Natural killer cell treated with Interleukin-12 subunit alpha and Interleukin-12 subunit beta and Interleukin-15 and Interleukin-18, amount 100 ng/mL, for 72 hours (primary cell): ENCODE results near the gene TGIF2. TPM values are rescaled to one million over a fixed set of nuclear protein-coding genes. Genes with fewer than 3 reads are reported as not detected.
"Not testable (repeated sequence)": the region's sequence is repeated elsewhere in the genome, so short reads cannot be mapped to it uniquely, and the experiment has no call there.

Experiments
- ATAC-seq, 2 donors: fragments of 150-1000 bp; cut with Tn5 transposase in 1 of 2; sonication (Bioruptor Pico), chemical (Tn5 transposase) in 1 of 2; 2 replicates each; pipeline ENCODE4 v1.10.0; 2021
- DNase-seq: peaks from one replicate; pipeline ENCODE4 v3.0.0; 2022; ENCODE audit warnings: low spot score
- H3K27ac Mint-ChIP-seq, 2 donors: 1 replicate in 1 of 2; 2 replicates in 1 of 2; pipeline ENCODE4 v1.8.0; 2022; ENCODE audit warnings: mixed read lengths in 2 of 2, mild to moderate bottlenecking in 1 of 2, moderate library complexity in 1 of 2
- H3K27me3 Mint-ChIP-seq, 2 donors: 1 replicate in 1 of 2; 2 replicates in 1 of 2; pipeline ENCODE4 v1.8.0; 2022; ENCODE audit warnings: mixed read lengths in 2 of 2
- H3K36me3 Mint-ChIP-seq: one replicate; pipeline ENCODE4 v1.8.0; 2022; ENCODE audit warnings: mixed read lengths
- H3K4me1 Mint-ChIP-seq, 2 donors: 1 replicate in 1 of 2; 2 replicates in 1 of 2; pipeline ENCODE4 v1.8.0; 2022; ENCODE audit warnings: low read depth in 2 of 2, mixed read lengths in 2 of 2, mild to moderate bottlenecking in 1 of 2
- H3K4me3 Mint-ChIP-seq: one replicate; pipeline ENCODE4 v1.8.0; 2022; ENCODE audit warnings: mixed read lengths
- H3K9me3 Mint-ChIP-seq: 2 replicates; pipeline ENCODE4 v1.8.0; 2022; ENCODE audit warnings: mixed read lengths
- total RNA-seq, 2 donors: library from RNA; stranded (reverse); gene quantifications; one replicate each; pipeline ENCODE4 v1.2.3, GENCODE V29; 2022

TGIF2 gene
- total RNA-seq, 2 donors from 2014 or later: 23.2 to 38.5 TPM

DNA sequence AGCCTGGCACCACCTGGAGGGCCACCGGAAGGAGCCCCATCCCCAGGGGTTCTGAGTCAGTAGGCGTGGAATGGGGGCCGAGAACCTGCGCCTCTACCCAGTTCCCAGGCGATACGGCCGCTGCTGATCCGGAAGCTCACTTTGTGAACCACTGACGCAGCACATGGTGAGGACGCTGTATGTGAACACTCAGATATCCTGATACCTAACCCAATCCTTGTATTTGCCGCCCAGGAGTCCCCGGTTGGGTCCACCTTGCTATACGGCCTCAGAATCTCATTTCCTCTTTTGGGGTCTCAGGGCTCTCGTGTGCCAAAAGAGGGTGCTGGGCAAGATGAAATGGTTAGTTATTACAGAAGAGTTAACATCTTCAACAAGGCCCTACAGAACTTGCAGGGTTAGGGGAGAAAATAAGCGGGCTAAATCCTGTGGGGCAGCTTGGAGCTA is 31.6 kb downstream of the TGIF2 start:
- no peaks in the 10 kb centered on the region for H3K9me3 Mint-ChIP-seq
- peak; percentile 36 to 37 for ATAC-seq
- peak overlapping the region; percentile 87 to 97 for H3K27ac Mint-ChIP-seq

DNA sequence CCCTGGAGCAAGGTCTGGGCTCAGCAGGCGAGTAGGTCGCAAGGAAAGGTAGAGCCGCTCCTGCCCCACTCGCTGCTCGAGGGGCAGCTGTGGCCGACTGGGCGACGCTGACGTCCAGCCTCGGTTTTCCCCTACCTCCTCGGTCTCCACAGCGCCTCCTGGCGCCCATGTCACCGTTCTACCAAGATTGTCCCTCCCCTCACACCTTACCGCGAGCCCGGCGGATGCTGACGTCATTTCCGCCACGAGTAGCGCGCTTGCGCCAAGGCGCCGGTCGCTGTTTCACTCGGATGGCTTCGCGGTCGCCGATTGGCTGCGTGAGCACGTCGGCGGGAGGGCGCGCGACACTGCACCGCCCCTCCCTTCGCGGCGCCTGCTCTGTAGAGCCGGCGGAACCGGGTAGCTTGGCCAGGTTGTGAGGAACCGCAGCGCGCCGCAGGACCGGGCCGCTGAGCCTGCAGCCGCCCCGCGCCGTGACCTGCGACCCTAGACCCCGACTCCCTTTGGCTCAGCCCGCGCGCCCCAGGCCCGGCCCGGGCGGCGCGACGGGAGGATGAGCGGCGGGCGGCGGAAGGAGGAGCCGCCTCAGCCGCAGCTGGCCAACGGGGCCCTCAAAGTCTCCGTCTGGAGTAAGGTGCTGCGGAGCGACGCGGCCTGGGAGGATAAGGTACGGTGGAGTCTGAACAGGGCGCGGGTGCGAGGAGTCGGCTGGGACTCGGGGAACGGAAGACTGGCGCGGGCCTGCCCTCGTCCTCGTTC is 32.2 kb downstream of the TGIF2 start, which contains the start of gene RAB5IF:
Gene RAB5IF (plus strand): TSS at position 381 of the 759 bp plus-strand sequence. CDS start 173 bp downstream, at position 554.
- Mint-ChIP-seq H3K27ac (peak within 1 kb of the TSS; percentile 87 to 97), H3K36me3 (peaks cover 25% of the 10 kb centered on the region), H3K4me1 (peaks cover 21 to 25% of the 10 kb centered on the region in 2 donors), H3K9me3 (no peaks in the 10 kb centered on the region), H3K27me3 (no peaks in the 10 kb centered on the region), H3K4me3 (peak within 1 kb of the TSS; percentile 100)
- peak; percentile 99 for DNase-seq
- peak; percentile 95 for ATAC-seq

More for the DNA sequence above, 31.6 kb downstream of the TGIF2 start:
- peaks cover 25% of the 10 kb centered on the region for H3K36me3 Mint-ChIP-seq
- H3K4me1 Mint-ChIP-seq: peaks cover 24 to 29% of the 10 kb centered on the region in 2 donors
- H3K27me3 Mint-ChIP-seq: no peaks in the 10 kb centered on the region
- H3K4me3 Mint-ChIP-seq: peak overlapping the region; percentile 100
- peak; percentile 69 for DNase-seq

DNA sequence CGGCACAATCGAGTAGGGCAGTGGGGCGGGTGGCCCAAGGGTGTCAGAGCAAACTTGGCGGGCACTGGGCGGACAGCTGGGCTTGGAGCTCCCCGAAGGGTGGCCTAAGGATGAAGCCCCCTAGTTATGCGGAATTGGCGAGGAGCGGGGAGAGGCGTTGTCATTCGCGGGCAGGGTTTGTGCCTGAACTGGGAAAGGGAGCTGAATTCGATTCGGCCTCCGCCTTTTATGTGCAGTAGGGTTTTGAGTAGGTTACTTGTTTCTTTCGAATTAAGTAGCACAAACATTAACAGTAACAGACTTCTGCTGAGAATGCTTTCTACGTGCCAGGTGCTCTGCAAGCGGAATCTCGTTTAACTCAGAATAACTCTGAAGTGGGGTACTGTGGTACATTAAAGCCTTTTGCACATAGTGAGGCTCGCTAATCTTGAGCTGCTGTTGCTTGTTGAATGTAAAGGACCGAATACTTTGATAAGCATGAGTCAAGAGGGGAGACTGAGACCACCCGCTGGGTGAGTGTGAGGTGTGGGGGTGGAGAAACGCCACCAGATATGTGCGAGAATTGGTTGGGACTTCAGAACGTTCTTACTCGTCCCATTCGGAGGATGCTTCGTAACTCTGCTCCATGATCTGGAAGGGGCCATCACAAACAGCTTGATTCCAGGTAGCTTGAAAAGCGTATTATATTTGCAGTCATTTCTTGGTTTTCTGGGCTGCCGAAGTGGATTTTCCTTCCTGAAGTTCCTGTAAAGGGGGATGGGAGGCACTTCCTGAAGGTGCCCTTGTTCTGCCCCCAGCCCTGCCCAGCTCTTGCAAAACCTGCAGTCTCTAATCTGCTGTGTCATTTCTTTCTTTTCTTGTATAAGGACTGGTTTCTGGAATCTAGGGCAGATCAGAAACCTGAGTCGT is 33.0 kb downstream of the TGIF2 start:
- H3K4me3 Mint-ChIP-seq: peak overlapping the region; percentile 100
- H3K36me3 Mint-ChIP-seq: peaks cover 25% of the 10 kb centered on the region
- ATAC-seq (no peak), DNase-seq (no peak)
- no peaks in the 10 kb centered on the region for H3K27me3 Mint-ChIP-seq
- peaks cover 21 to 25% of the 10 kb centered on the region in 2 donors for H3K4me1 Mint-ChIP-seq
- peak overlapping the region; percentile 87 to 97 for H3K27ac Mint-ChIP-seq
- H3K9me3 Mint-ChIP-seq: no peaks in the 10 kb centered on the region

DNA sequence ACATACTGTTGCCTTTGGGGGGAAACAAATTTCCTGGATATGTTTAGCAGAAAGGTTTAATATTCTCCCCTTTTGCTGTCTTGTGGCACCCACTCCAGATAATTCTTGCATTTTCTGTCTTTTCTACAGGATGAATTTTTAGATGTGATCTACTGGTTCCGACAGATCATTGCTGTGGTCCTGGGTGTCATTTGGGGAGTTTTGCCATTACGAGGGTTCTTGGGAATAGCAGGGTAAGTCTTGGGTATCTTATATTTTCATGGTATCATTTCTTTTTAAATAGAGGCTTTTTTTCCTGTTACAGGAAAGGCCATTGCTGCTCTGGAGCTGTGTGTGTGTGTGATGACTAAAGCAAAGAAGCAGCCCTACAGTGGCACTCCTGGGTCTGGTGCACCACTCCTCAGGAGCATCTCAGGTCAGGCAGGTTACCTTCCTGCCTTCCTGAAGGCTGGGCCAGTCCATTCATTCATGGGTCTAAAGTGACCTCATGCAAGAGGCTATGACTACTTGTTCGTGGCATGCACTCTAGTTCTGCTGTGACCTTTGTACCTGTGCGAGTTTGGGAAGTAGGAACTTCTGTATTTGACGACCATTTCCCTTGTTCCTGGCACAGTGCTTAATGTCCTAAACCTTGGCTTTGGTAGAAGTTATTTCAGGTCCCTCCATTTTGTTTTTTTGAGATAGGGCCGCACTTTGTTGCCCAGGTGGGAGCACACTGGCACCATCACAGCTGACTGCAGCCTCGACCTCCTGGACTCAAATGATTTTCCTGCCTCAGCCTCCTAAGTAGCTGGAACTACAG is 34.4 kb downstream of the TGIF2 start:
- no peaks in the 10 kb centered on the region for H3K27me3 Mint-ChIP-seq
- H3K36me3 Mint-ChIP-seq: peaks cover 25% of the 10 kb centered on the region
- H3K27ac Mint-ChIP-seq: peak overlapping the region; percentile 87 to 97
- peaks cover 25% of the 10 kb centered on the region in 2 donors for H3K4me1 Mint-ChIP-seq
- H3K4me3 Mint-ChIP-seq: peak overlapping the region; percentile 100
- DNase-seq (no peak), ATAC-seq (no peak)
- no peaks in the 10 kb centered on the region for H3K9me3 Mint-ChIP-seq

DNA sequence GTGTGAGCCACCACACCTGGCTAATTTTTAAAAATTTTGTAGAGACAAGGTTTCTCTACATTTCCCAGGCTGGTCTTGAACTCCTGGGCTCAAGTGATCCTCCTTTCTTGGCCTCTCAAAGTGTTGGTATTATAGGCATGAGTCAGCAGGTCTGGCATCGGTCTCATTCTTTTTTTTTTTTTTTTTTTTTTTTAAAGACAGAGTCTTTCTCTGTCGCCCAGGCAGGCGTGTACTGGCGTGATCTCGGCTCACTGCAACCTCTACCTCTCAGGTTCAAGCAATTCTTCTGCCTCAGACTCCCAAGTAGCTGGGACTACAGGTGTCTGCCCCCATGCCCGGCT is 35.0 kb downstream of the TGIF2 start:
- H3K27me3 Mint-ChIP-seq, H3K9me3 Mint-ChIP-seq, DNase-seq, ATAC-seq: not testable (repeated sequence)
- Mint-ChIP-seq H3K4me3 (peak overlapping the region; percentile 100), H3K27ac (peak overlapping the region in 1 of 2 donors; percentile 97), H3K36me3 (peaks cover 25% of the 10 kb centered on the region), H3K4me1 (peaks cover 25% of the 10 kb centered on the region in 2 donors)

DNA sequence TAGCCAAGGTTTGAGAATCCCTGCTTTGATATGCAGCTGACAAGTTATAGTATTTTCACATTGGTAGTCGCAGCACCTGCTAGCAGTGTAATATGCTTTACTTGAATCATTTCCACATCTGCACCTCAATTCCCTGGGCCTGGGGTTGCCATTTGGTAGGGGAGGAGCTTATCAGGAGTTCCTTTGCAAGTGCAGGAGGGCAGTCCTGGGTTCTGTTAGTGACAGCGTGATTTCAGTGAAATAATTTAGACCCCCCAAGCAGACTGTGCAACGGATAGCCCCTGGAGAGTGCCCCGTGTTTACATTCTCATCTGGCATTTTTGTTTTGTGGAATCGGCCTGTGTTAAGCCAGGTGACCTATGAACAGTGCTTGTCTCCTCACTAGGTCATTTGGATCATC is 38.2 kb downstream of the TGIF2 start:
- Mint-ChIP-seq H3K4me3 (no peak overlapping the region), H3K27me3 (no peaks in the 10 kb centered on the region), H3K27ac (no peak overlapping the region), H3K9me3 (no peaks in the 10 kb centered on the region), H3K36me3 (peaks cover 21% of the 10 kb centered on the region), H3K4me1 (peaks cover 13 to 26% of the 10 kb centered on the region in 2 donors)
- no peak for ATAC-seq
- no peak for DNase-seq

DNA sequence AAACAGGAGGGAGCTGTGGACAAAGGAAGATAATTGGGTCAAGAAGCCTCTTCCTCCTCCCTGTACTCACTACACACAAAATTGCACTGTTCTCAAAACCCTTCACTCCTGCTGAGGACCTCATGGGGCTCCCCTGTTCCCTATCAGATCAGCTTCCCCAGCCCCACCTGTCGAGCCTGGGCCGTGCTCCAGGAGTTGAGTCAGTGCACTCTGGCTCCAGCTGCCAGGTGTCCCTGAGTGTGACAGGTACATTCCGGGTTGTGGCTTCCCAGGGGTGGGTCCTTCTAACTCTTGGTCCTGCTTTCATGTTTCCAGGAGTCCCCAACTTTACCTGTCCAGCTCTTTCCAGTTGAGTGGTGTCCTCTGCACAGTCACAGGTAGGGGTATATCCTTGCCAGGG is 40.6 kb downstream of the TGIF2 start:
- no peak overlapping the region for H3K4me3 Mint-ChIP-seq
- DNase-seq: no peak
- no peaks in the 10 kb centered on the region for H3K27me3 Mint-ChIP-seq
- no peak for ATAC-seq
- peaks cover 10% of the 10 kb centered on the region for H3K36me3 Mint-ChIP-seq
- peak overlapping the region in 1 of 2 donors; percentile 28 for H3K27ac Mint-ChIP-seq
- no peaks in the 10 kb centered on the region for H3K9me3 Mint-ChIP-seq
- peaks cover 0 to 14% of the 10 kb centered on the region in 2 donors for H3K4me1 Mint-ChIP-seq

DNA sequence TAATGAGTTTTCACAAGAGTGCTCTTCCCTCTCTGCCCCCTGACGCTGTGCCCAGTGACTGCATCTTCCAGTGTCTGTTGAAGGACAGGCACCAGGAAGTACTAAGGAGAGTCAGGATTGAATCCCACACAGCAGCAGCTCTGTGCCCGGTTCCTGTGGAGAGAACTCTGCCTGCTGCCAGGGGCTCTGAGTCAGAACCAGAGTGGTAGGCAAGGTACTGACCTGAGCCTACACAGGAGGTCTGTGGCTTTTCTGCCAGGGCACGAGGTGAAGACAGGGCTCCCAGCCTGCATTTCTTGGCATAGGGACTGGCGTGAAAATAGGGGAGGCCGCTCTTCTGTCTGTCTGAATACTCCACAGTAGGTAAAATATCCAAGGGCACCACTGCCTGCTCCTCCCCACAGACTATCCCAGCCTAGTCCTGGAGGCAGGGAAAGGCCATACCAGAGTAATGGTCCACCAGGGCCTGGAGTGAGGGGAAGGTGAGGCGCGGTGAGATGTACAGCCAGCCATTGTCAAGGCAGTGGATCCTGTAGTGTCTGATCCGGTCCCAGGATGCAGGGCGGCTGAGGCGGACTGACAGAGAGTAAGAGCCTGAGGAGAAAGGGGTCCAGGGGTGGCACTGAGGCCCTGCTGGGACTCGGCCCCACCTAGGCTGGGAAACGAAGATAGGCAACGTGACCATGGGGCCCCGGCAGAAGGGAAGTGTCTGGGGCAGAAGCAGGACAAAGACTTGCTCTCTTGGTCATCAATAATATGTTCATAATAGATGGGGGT is 41.6 kb downstream of the TGIF2 start:
- Mint-ChIP-seq H3K4me3 (no peak overlapping the region), H3K27me3 (no peaks in the 10 kb centered on the region), H3K9me3 (no peaks in the 10 kb centered on the region), H3K36me3 (peaks cover 5% of the 10 kb centered on the region), H3K4me1 (peaks cover 0 to 14% of the 10 kb centered on the region in 2 donors), H3K27ac (peak overlapping the region; percentile 8 to 28)
- ATAC-seq (peak; percentile 24 to 28), DNase-seq (no peak)

DNA sequence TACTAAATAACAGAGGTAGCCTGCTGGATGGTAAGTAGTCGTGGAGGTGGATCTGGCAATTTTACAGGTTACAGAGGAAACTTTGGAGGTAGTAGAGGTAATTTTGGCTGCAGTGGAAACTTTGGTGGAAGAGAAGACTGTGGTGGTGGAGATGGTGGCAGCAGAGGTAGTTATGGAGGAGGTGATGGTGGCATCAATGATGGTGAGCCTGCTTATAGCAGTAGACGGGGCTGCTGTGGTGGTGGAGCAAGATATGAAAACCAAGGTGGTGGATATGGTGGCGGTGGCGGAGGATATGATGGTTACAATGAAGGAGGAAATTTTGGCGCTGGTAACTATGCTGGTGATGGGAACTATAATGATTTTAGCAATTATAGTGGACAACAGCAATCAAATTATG is 47.5 kb downstream of the TGIF2 start:
- DNase-seq (no peak), ATAC-seq (no peak)
- H3K9me3 Mint-ChIP-seq: no peaks in the 10 kb centered on the region
- no peaks in the 10 kb centered on the region for H3K27me3 Mint-ChIP-seq
- no peak overlapping the region for H3K4me3 Mint-ChIP-seq
- peaks cover 14% of the 10 kb centered on the region for H3K36me3 Mint-ChIP-seq
- peak overlapping the region; percentile 6 to 20 for H3K27ac Mint-ChIP-seq
- H3K4me1 Mint-ChIP-seq: peaks cover 16 to 22% of the 10 kb centered on the region in 2 donors

DNA sequence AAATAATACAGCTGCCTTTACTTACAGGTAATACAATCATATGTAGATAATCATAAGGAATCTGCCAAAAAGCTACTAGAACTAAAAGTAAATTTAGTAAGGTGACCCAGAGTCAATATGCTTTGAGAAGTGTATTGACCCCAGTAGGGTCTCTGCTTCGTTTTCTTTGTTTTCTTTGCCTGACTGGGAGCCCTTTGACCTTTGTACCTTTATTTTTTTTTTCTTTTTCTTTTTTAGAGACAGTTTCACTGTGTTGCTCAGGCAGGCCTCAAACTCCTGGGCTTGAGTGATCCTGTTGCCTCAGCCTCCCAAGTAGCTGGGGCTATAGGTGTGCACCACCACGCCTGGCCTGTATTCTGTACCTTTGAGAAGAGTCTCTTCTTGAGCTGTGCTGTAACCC is 50.0 kb downstream of the TGIF2 start:
- Mint-ChIP-seq H3K9me3 (no peaks in the 10 kb centered on the region), H3K27me3 (no peaks in the 10 kb centered on the region), H3K36me3 (peaks cover 14% of the 10 kb centered on the region), H3K4me1 (peaks cover 34 to 40% of the 10 kb centered on the region in 2 donors), H3K4me3 (no peak overlapping the region), H3K27ac (peak overlapping the region in 1 of 2 donors; percentile 70)
- ATAC-seq: no peak
- DNase-seq: no peak

DNA sequence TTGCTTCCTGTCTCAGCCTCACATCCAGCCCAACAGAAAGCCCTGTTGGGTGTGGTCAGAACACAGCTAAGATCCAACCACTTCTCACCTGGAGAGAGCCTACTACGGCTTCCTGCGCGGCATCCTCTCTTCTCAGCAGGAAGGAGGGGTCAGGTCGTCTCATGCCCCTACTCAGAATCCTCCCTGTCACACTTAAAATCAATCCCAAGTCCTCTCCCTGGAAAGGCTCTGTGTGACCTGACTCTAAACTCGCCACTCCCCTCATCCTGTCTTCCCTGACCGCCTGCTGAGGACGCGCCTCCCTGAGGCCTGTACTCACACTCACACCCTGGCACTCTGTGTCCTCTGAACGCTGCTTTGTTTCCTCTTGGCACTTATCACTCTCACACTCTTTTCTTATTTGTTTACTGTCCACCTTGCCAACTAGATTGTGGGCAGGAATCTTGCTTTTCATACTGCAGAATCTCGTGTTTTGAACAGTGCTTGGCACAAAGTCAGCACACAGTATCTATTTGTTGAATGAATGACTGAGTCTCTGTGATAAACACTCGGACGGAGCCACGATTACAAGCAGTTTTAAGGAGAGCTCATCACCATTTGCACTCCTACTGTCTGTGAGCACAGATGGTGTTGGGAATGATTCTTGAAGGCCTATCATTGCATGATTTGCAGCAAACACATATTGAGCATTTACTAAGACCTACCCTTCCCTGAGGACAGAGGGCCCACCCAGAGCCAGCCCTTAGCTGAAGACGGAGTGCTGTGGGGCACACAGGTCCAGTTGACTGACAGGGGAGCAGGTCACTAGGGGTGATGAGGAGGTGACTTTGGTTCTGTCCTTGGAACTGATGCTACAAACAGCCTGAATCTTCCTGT is 50.9 kb downstream of the TGIF2 start:
- no peaks in the 10 kb centered on the region for H3K9me3 Mint-ChIP-seq
- no peaks in the 10 kb centered on the region for H3K27me3 Mint-ChIP-seq
- H3K27ac Mint-ChIP-seq: peak overlapping the region; percentile 70 to 72
- ATAC-seq (no peak), DNase-seq (no peak)
- no peak overlapping the region for H3K4me3 Mint-ChIP-seq
- peaks cover 38 to 46% of the 10 kb centered on the region in 2 donors for H3K4me1 Mint-ChIP-seq
- H3K36me3 Mint-ChIP-seq: peaks cover 14% of the 10 kb centered on the region

DNA sequence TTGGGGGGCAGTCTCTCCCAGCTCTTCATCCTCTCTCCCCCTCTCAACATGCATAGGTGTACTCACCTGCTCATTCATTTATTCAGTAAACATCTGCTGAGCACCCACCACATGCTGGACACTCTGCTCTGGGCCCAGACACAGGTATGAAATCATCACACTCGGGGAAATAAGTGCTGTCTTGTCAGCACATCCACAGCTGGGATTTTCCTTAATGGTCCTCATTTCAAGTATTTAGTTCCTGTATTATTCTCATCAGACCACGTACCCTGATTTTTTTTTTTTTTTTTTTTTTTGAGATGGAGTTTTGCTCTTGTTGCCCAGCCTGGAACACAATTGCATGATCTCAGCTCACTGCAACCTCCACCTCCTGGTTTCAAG is 51.5 kb downstream of the TGIF2 start:
- Mint-ChIP-seq H3K4me1 (peaks cover 43 to 52% of the 10 kb centered on the region in 2 donors), H3K4me3 (no peak overlapping the region), H3K9me3 (no peaks in the 10 kb centered on the region), H3K36me3 (peaks cover 14% of the 10 kb centered on the region), H3K27ac (peak overlapping the region; percentile 70 to 72), H3K27me3 (no peaks in the 10 kb centered on the region)
- DNase-seq: no peak
- no peak for ATAC-seq
